Left renal cortex interstitium (tissue), 4 donors: Measurements from ENCODE around the gene CD3E. TPM values are rescaled to one million over a fixed set of nuclear protein-coding genes. Genes with fewer than 3 reads are reported as not detected.

Source experiments
- polyA plus RNA-seq, 4 donors: library from polyadenylated mRNA; unstranded; fragments of 120-200 nt; gene quantifications; one replicate each; pipeline ENCODE4 v1.2.1, GENCODE V29; 2013; ENCODE audit not compliant: insufficient read length in 4 of 4

CD3E gene
- polyA plus RNA-seq, 4 donors: 0.28 to 0.51 (median 0.38) TPM

Other genes starting within 250 kb of the CD3E start
- gene TMPRSS4, start 227.7 kb upstream of the CD3E start, polyA plus RNA-seq: 10 to 100 TPM; 25.8 to 39.6 (median 32.0) TPM
- gene SMIM35, start 217.8 kb upstream of the CD3E start, polyA plus RNA-seq: under 1 TPM; 0.05 to 0.30 (median 0.12) TPM
- 1 to 10 TPM; 1.0 to 1.9 (median 1.5) TPM for gene SCN4B, start 151.9 kb upstream of the CD3E start, polyA plus RNA-seq
- gene SCN2B, start 128.1 kb upstream of the CD3E start, polyA plus RNA-seq: 1 to 10 TPM; 3.9 to 5.7 (median 4.7) TPM
- gene JAML, start 79.7 kb upstream of the CD3E start, polyA plus RNA-seq: 1 to 10 TPM; 2.2 to 3.2 (median 2.7) TPM
- gene MPZL3, start 52.4 kb upstream of the CD3E start, polyA plus RNA-seq: 1 to 10 TPM; 4.2 to 6.9 (median 5.2) TPM
- 10 to 100 TPM; 18.4 to 28.5 (median 21.8) TPM for gene MPZL2, start 40.4 kb upstream of the CD3E start, polyA plus RNA-seq
- gene CD3D, start 38.0 kb downstream of the CD3E start, polyA plus RNA-seq: under 1 TPM in 2 of 4 donors, not detected in 2; 0.22 to 0.38 TPM
- gene CD3G, start 39.6 kb downstream of the CD3E start, polyA plus RNA-seq: under 1 TPM; 0.18 to 0.24 (median 0.21) TPM
- gene UBE4A, start 54.9 kb downstream of the CD3E start, polyA plus RNA-seq: 10 to 100 TPM; 30.2 to 50.1 (median 39.8) TPM
- 100 to 1,000 TPM; 381 to 539 (median 454) TPM for gene ATP5MG, start 96.9 kb downstream of the CD3E start, polyA plus RNA-seq
- gene KMT2A, start 131.8 kb downstream of the CD3E start, polyA plus RNA-seq: 10 to 100 TPM; 31.8 to 54.5 (median 44.2) TPM
- 1 to 10 TPM; 1.2 to 3.2 (median 1.8) TPM for gene TTC36, start 222.7 kb downstream of the CD3E start, polyA plus RNA-seq
- gene TMEM25, start 226.5 kb downstream of the CD3E start, polyA plus RNA-seq: 10 to 100 TPM; 24.5 to 34.1 (median 30.4) TPM